Activated naive CD8-positive, alpha-beta T cell treated with anti-CD3 and anti-CD28 coated beads for 36 hours (primary cell): ENCODE measurements around the gene SPATA24. TPM values are rescaled to one million over a fixed set of nuclear protein-coding genes. Genes with fewer than 3 reads are reported as not detected.
"Not testable (repeated sequence)": the region's sequence is repeated elsewhere in the genome, so short reads cannot be mapped to it uniquely, and the experiment has no call there.

Experiments
- DNase-seq: peaks from one replicate; pipeline ENCODE4 v3.0.0; 2021
- H3K27ac Mint-ChIP-seq: one replicate; pipeline ENCODE4 v1.8.0; 2022; ENCODE audit warnings: mild to moderate bottlenecking, moderate library complexity, mixed read lengths
- H3K27me3 Mint-ChIP-seq: one replicate; pipeline ENCODE4 v1.8.0; 2022; ENCODE audit warnings: mild to moderate bottlenecking, mixed read lengths
- H3K36me3 Mint-ChIP-seq: one replicate; pipeline ENCODE4 v1.8.0; 2021; ENCODE audit warnings: mild to moderate bottlenecking, mixed read lengths
- H3K4me1 Mint-ChIP-seq: one replicate; pipeline ENCODE4 v1.8.0; 2021; ENCODE audit warnings: mixed read lengths
- H3K4me3 Mint-ChIP-seq: one replicate; pipeline ENCODE4 v1.8.0; 2022; ENCODE audit warnings: mild to moderate bottlenecking, moderate library complexity, mixed read lengths
- H3K9me3 Mint-ChIP-seq: one replicate; pipeline ENCODE4 v1.8.0; 2022; ENCODE audit warnings: mixed read lengths
- total RNA-seq, 2 experiments: library from RNA; stranded (reverse); gene quantifications; one replicate each; pipeline ENCODE4 v1.2.3, GENCODE V29; 2021

SPATA24 gene
- total RNA-seq, 2 experiments from 2014 or later, result 2.2 to 4.0 TPM

- Mint-ChIP-seq H3K4me3 (peak overlapping the region; percentile 92), H3K27me3 (no peaks in the 10 kb centered on the region), H3K4me1 (peaks cover 45% of the 10 kb centered on the region), H3K36me3 (peaks cover 17% of the 10 kb centered on the region), H3K9me3 (no peaks in the 10 kb centered on the region), H3K27ac (peak overlapping the region; percentile 85)
- peak; percentile 92 for DNase-seq
These were observed 11.0 kb downstream of the SPATA24 start for GRCh38 chr5:139392678-139393496.

GRCh38 chr5:139392324-139392677, 11.6 kb downstream of the SPATA24 start:
- H3K9me3 Mint-ChIP-seq, result no peaks in the 10 kb centered on the region
- no peaks in the 10 kb centered on the region for H3K27me3 Mint-ChIP-seq
- H3K4me3 Mint-ChIP-seq, result peak overlapping the region; percentile 96
- DNase-seq, result no peak
- no peak overlapping the region for H3K27ac Mint-ChIP-seq
- H3K36me3 Mint-ChIP-seq, result peaks cover 17% of the 10 kb centered on the region
- H3K4me1 Mint-ChIP-seq, result peaks cover 45% of the 10 kb centered on the region

GRCh38 chr5:139391570-139392323, 12.1 kb downstream of the SPATA24 start:
- Mint-ChIP-seq H3K4me1 (peaks cover 45% of the 10 kb centered on the region), H3K9me3 (no peaks in the 10 kb centered on the region), H3K27me3 (no peaks in the 10 kb centered on the region), H3K36me3 (peaks cover 17% of the 10 kb centered on the region), H3K4me3 (peak overlapping the region; percentile 96), H3K27ac (peak overlapping the region; percentile 94)
- DNase-seq, result no peak

GRCh38 chr5:139390639-139391569, 13.0 kb downstream of the SPATA24 start:
- Mint-ChIP-seq H3K27ac (peak overlapping the region; percentile 94), H3K27me3 (no peaks in the 10 kb centered on the region), H3K9me3 (no peaks in the 10 kb centered on the region), H3K4me3 (peak overlapping the region; percentile 96), H3K36me3 (peaks cover 17% of the 10 kb centered on the region), H3K4me1 (peaks cover 45% of the 10 kb centered on the region)
- DNase-seq, result no peak

- H3K27ac Mint-ChIP-seq, result peak within 1 kb of the TSS; percentile 94
- H3K4me1 Mint-ChIP-seq, result peaks cover 53% of the 10 kb centered on the region
- no peaks in the 10 kb centered on the region for H3K9me3 Mint-ChIP-seq
- H3K36me3 Mint-ChIP-seq, result peaks cover 17% of the 10 kb centered on the region
- peak within 1 kb of the TSS; percentile 75 for H3K4me3 Mint-ChIP-seq
- no peaks in the 10 kb centered on the region for H3K27me3 Mint-ChIP-seq
- peak; percentile 79 for DNase-seq
These were observed 13.9 kb downstream of the SPATA24 start, which contains the start of gene MZB1 for GRCh38 chr5:139389701-139390638. TSS of gene MZB1 (minus strand) at chr5:139389913. CDS start at chr5:139389856, 57 bp downstream.

- Mint-ChIP-seq H3K9me3 (no peaks in the 10 kb centered on the region), H3K4me3 (peak overlapping the region; percentile 75), H3K27me3 (no peaks in the 10 kb centered on the region), H3K4me1 (peaks cover 56% of the 10 kb centered on the region), H3K36me3 (peaks cover 17% of the 10 kb centered on the region), H3K27ac (peak overlapping the region; percentile 74)
- DNase-seq, result no peak
These were observed 15.6 kb downstream of the SPATA24 start for GRCh38 chr5:139388198-139388821.

DNA sequence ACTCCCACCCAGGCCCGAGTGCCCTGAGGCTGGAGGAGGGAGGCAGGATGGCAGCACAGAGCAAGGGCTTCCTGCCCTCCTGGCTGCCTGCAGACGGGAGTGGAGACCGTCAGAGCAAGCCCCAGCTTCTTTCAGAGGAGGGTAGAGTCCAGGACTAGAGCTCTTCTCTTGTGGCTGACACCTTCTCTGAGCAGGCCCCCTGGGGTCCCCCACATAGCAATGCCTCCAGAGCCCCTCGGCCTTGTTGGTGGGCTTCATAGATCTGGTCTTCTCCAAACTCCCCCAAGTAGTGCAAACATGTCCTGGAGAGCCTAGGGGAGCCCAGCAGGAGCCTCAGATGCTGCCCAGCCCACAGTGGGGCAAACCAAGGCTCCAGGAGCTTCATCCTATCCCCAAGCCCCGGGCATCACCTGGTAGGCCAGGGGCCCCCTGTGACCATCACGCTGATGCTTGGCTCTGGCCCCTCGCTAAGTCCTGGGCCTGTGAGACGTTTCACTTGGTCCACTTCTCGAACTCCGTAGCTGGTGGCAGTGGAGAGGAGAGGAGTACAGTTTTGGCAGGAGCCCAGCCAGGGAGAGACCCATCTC, 16.2 kb downstream of the SPATA24 start:
- H3K27me3 Mint-ChIP-seq, result no peaks in the 10 kb centered on the region
- peak overlapping the region; percentile 74 for H3K27ac Mint-ChIP-seq
- no peak for DNase-seq
- no peak overlapping the region for H3K4me3 Mint-ChIP-seq
- H3K9me3 Mint-ChIP-seq, result no peaks in the 10 kb centered on the region
- H3K4me1 Mint-ChIP-seq, result peaks cover 54% of the 10 kb centered on the region
- H3K36me3 Mint-ChIP-seq, result peaks cover 16% of the 10 kb centered on the region

DNA sequence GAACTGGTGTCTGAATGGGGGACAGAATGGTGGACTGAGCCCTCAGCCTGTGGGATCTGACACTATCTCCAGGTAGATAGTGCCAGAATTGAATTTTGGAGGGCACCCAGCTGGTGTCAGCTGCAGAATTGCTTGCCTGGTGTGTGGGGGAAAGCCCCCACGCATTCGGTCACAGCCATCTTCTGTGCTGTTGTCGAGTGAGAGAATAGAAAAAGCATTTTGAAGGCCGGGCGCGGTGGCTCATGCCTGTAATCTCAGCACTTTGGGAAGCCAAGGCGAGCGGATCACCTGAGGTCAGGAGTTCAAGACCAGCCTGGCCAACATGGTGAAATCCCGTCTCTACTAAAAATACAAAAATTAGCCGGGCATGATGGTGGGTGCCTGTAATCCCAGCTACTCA, 16.9 kb downstream of the SPATA24 start:
- Mint-ChIP-seq H3K36me3 (peaks cover 15% of the 10 kb centered on the region), H3K4me1 (peaks cover 56% of the 10 kb centered on the region)
- H3K27me3 Mint-ChIP-seq, H3K9me3 Mint-ChIP-seq, H3K4me3 Mint-ChIP-seq, DNase-seq, H3K27ac Mint-ChIP-seq: not testable (repeated sequence)

DNA sequence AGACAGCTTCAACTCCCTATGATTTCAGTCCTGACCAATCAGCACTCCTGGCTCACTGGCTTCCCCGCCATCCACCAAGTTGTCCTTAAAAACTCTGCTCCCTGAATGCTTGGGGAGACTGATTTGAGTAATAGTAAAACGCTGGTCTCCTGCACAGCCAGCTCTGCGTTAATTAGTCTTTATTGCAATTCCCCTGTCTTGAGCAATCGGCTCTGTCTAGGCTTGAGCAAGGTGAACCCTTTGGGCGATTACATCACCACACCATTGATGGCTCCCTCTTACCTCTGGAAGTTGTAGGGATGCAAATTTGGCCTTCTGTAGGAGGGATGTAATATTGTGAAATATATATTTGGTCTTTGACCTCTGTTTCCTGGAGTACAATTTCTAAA, 17.8 kb downstream of the SPATA24 start:
- Mint-ChIP-seq H3K4me1 (peaks cover 47% of the 10 kb centered on the region), H3K27ac (no peak overlapping the region), H3K36me3 (peaks cover 8% of the 10 kb centered on the region), H3K27me3 (no peaks in the 10 kb centered on the region), H3K4me3 (no peak overlapping the region), H3K9me3 (no peaks in the 10 kb centered on the region)
- no peak for DNase-seq

GRCh38 chr5:139385061-139386049, 18.5 kb downstream of the SPATA24 start:
- peaks cover 40% of the 10 kb centered on the region for H3K4me1 Mint-ChIP-seq
- H3K27me3 Mint-ChIP-seq, result no peaks in the 10 kb centered on the region
- H3K9me3 Mint-ChIP-seq, result no peaks in the 10 kb centered on the region
- no peak for DNase-seq
- peaks cover 8% of the 10 kb centered on the region for H3K36me3 Mint-ChIP-seq
- peak overlapping the region; percentile 69 for H3K27ac Mint-ChIP-seq
- peak overlapping the region; percentile 29 for H3K4me3 Mint-ChIP-seq

DNA sequence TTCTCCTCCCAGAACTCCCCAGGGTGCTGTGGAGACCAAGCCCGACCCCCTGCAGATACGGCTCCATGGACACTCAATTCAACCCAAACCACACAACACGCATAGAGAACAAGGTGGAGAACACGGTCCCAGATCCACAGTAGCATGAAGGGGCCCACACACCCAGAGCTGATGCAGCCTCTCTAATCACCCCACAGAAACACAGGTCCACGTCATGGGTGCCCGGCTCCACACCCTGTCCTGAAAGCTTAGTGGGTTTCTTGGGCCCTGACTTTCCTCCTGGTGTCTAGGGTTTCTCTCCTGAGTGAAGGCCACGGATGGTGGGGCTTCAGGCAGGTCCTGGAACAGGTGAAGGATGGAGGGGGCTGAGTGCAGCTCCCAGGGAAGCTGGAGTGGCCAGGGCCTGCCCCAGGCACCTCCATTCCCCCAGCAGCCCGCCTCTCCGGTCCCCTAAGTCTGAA, 19.3 kb downstream of the SPATA24 start:
- Mint-ChIP-seq H3K4me1 (peaks cover 33% of the 10 kb centered on the region), H3K9me3 (no peaks in the 10 kb centered on the region), H3K27me3 (no peaks in the 10 kb centered on the region), H3K27ac (peak overlapping the region; percentile 69), H3K4me3 (no peak overlapping the region), H3K36me3 (peaks cover 7% of the 10 kb centered on the region)
- DNase-seq, result no peak

GRCh38 chr5:139383993-139384590, 19.8 kb downstream of the SPATA24 start:
- H3K4me3 Mint-ChIP-seq, result no peak overlapping the region
- H3K27me3 Mint-ChIP-seq, result no peaks in the 10 kb centered on the region
- H3K27ac Mint-ChIP-seq, result peak overlapping the region; percentile 69
- no peaks in the 10 kb centered on the region for H3K9me3 Mint-ChIP-seq
- H3K36me3 Mint-ChIP-seq, result peaks cover 2% of the 10 kb centered on the region
- DNase-seq, result no peak
- H3K4me1 Mint-ChIP-seq, result peaks cover 28% of the 10 kb centered on the region
